Common myeloid progenitor, CD34-positive (primary cell): ENCODE results near the gene KRT76.

Experiments
- CTCF ChIA-PET: fragments of 350-600 bp; sonication (Branson Sonifier 250); formaldehyde crosslinking; loops from one replicate; lab custom pipeline; 2021; ENCODE audit warnings: antibody characterized with exemption; lab: Charles Lee
- POLR2A ChIA-PET: fragments of 350-600 bp; sonication (Branson Sonifier 250); formaldehyde crosslinking; loops from one replicate; lab custom pipeline; 2021; ENCODE audit warnings: antibody characterized with exemption; lab: Charles Lee
- DNase-seq, 3 donors: peaks; one replicate each; pipeline versions ENCODE4 v3.0.0 to v3.0.0-alpha.2; 2013
- H3K27ac ChIP-seq, 2 experiments: 1 replicate in 1 of 2; 2 replicates in 1 of 2; pipeline ENCODE4 v1.7.0; 2013; ENCODE audit warnings: inconsistent platforms in 2 of 2, low read length in 2 of 2, mild to moderate bottlenecking in 2 of 2, low read depth in 1 of 2, moderate library complexity in 1 of 2; ENCODE audit not compliant: severe bottlenecking in 2 of 2, insufficient read depth in 1 of 2, poor library complexity in 1 of 2
- H3K27me3 ChIP-seq, 5 experiments: replicated peaks in 2 of 5; 1 replicate in 3 of 5; 2 replicates in 2 of 5; pipeline versions ENCODE4 v1.6.1 to v1.7.0; 2013; ENCODE audit warnings: low read length in 4 of 5, mild to moderate bottlenecking in 2 of 5, moderate library complexity in 2 of 5, inconsistent platforms in 1 of 5; ENCODE audit not compliant: insufficient read depth in 5 of 5, control insufficient read depth in 4 of 5
- H3K36me3 ChIP-seq, 4 experiments: 1 replicate in 2 of 4; 2 replicates in 2 of 4; pipeline versions ENCODE4 v1.6.1 to v1.7.0; 2013; ENCODE audit warnings: low read length in 3 of 4, control low read depth in 1 of 4, mild to moderate bottlenecking in 1 of 4; ENCODE audit not compliant: control insufficient read depth in 4 of 4, insufficient read depth in 4 of 4
- H3K4me1 ChIP-seq, 4 experiments: 1 replicate in 3 of 4; 2 replicates in 1 of 4; pipeline versions ENCODE4 v1.6.1 to v1.7.1; 2013; ENCODE audit warnings: low read length in 3 of 4, mild to moderate bottlenecking in 3 of 4, control low read depth in 1 of 4, inconsistent platforms in 1 of 4, moderate library complexity in 1 of 4; ENCODE audit not compliant: control insufficient read depth in 4 of 4, insufficient read depth in 4 of 4; ENCODE audit errors: control extremely low read depth in 1 of 4
- H3K4me3 ChIP-seq, 7 experiments: 1 replicate in 4 of 7; 2 replicates in 3 of 7; pipeline versions ENCODE4 v1.5.1 to v1.7.0; 2013; ENCODE audit warnings: mild to moderate bottlenecking in 7 of 7, low read length in 6 of 7, moderate library complexity in 6 of 7, inconsistent platforms in 2 of 7, low read depth in 2 of 7, control low read depth in 1 of 7; ENCODE audit not compliant: insufficient read depth in 4 of 7, control insufficient read depth in 1 of 7; ENCODE audit errors: extremely low read depth in 1 of 7
- H3K9me3 ChIP-seq, 5 experiments: 1 replicate in 4 of 5; 2 replicates in 1 of 5; pipeline versions ENCODE4 v1.6.1 to v1.7.1; 2013; ENCODE audit warnings: low read length in 4 of 5, mild to moderate bottlenecking in 2 of 5, inconsistent platforms in 1 of 5, low read depth in 1 of 5, moderate library complexity in 1 of 5; ENCODE audit not compliant: control insufficient read depth in 4 of 5, insufficient read depth in 2 of 5; ENCODE audit errors: control extremely low read depth in 1 of 5
- WGBS: methylation state at CpG from one replicate; pipeline ENCODE4 v1.1.5; 2013; ENCODE audit not compliant: insufficient coverage; 5-methylcytosine and 5-hydroxymethylcytosine counted together

The KRT76 gene

GRCh38 chr12:52801773-52802172 is 24.6 kb upstream of the KRT76 start:
- CTCF ChIA-PET = interaction anchor here (1.2 to 1.6 kb wide), 2 partner anchors 191 to 216 kb away, joined by 3 read pairs; no protein-coding TSS in a partner anchor
- POLR2A ChIA-PET = no interaction called here
- 86% methylated on average over 3 of the region's 3 CpGs for WGBS

GRCh38 chr12:52800259-52800917 is 23.2 kb upstream of the KRT76 start:
- no peak for DNase-seq
- no peaks in the 10 kb centered on the region for H3K27me3 ChIP-seq
- H3K9me3 ChIP-seq = no peaks in the 10 kb centered on the region
- 100% methylated on average over 1 of the region's 1 CpG for WGBS
- H3K27ac ChIP-seq = no peak overlapping the region
- ChIA-PET CTCF (interaction anchor here (1.1 kb wide), 1 partner anchor 8 kb away, joined by 3 read pairs; no protein-coding TSS in a partner anchor), POLR2A (interaction anchor here (0.6 kb wide), 1 partner anchor 55 kb away, joined by 4 read pairs; no protein-coding TSS in a partner anchor)
- H3K36me3 ChIP-seq = no peaks in the 10 kb centered on the region
- H3K4me3 ChIP-seq = no peak overlapping the region
- H3K4me1 ChIP-seq = no peaks in the 10 kb centered on the region

More at GRCh38 chr12:52801773-52802172, 24.6 kb upstream of the KRT76 start:
- Histone ChIP-seq H3K27ac (no peak overlapping the region), H3K4me3 (no peak overlapping the region), H3K27me3 (no peaks in the 10 kb centered on the region), H3K36me3 (no peaks in the 10 kb centered on the region), H3K4me1 (no peaks in the 10 kb centered on the region), H3K9me3 (no peaks in the 10 kb centered on the region)
- no peak for DNase-seq

- ChIA-PET POLR2A (interaction anchor here (0.6 kb wide), 1 partner anchor 54 kb away, joined by 4 read pairs; no protein-coding TSS in a partner anchor), CTCF (interaction anchor here (1.1 kb wide), 1 partner anchor 8 kb away, joined by 3 read pairs; no protein-coding TSS in a partner anchor)
- no peak for DNase-seq
- no peaks in the 10 kb centered on the region for H3K36me3 ChIP-seq
- no peak overlapping the region for H3K4me3 ChIP-seq
- no peak overlapping the region for H3K27ac ChIP-seq
- H3K27me3 ChIP-seq = no peaks in the 10 kb centered on the region
- H3K4me1 ChIP-seq = no peaks in the 10 kb centered on the region
- H3K9me3 ChIP-seq = no peaks in the 10 kb centered on the region
- WGBS = 88% methylated on average over 4 of the region's 5 CpGs
These were observed 22.5 kb upstream of the KRT76 start for GRCh38 chr12:52799505-52800211.

- Histone ChIP-seq H3K4me1 (no peaks in the 10 kb centered on the region), H3K27me3 (no peaks in the 10 kb centered on the region), H3K27ac (no peak overlapping the region), H3K9me3 (no peaks in the 10 kb centered on the region), H3K36me3 (no peaks in the 10 kb centered on the region), H3K4me3 (no peak overlapping the region)
- DNase-seq = no peak
- ChIA-PET CTCF (no interaction called here), POLR2A (no interaction called here)
- 66% methylated on average over 7 of the region's 7 CpGs for WGBS
These were observed 21.7 kb upstream of the KRT76 start for GRCh38 chr12:52798671-52799504.

- POLR2A ChIA-PET = no interaction called here
- no peaks in the 10 kb centered on the region for H3K9me3 ChIP-seq
- no peak overlapping the region for H3K27ac ChIP-seq
- H3K36me3 ChIP-seq = no peaks in the 10 kb centered on the region
- 100% methylated on average over 2 of the region's 4 CpGs for WGBS
- DNase-seq = no peak
- CTCF ChIA-PET = no interaction called here
- no peaks in the 10 kb centered on the region for H3K27me3 ChIP-seq
- no peaks in the 10 kb centered on the region for H3K4me1 ChIP-seq
- no peak overlapping the region for H3K4me3 ChIP-seq
These were observed 21.0 kb upstream of the KRT76 start for GRCh38 chr12:52798003-52798670.

- no peak overlapping the region for H3K4me3 ChIP-seq
- ChIA-PET POLR2A (no interaction called here), CTCF (no interaction called here)
- no peak for DNase-seq
- no peak overlapping the region for H3K27ac ChIP-seq
- H3K4me1 ChIP-seq = peaks cover 0 to 5% (median 0%) of the 10 kb centered on the region in 4 experiments
- no peaks in the 10 kb centered on the region for H3K27me3 ChIP-seq
- H3K9me3 ChIP-seq = no peaks in the 10 kb centered on the region
- no peaks in the 10 kb centered on the region for H3K36me3 ChIP-seq
These were observed 20.4 kb upstream of the KRT76 start for GRCh38 chr12:52797529-52797894.
